DOHH2 (cell line): ENCODE measurements around the gene IRF7.

Experiments used
- H3F3A ChIP-seq: fragments of 200-600 bp; sonication (generic), shearing (Covaris generic); 2 replicates; pipeline ENCODE4 v1.6.0; 2016; ENCODE audit warnings: antibody characterized with exemption, mild to moderate bottlenecking; ENCODE audit not compliant: control insufficient read depth, insufficient read depth
- H3K27ac ChIP-seq: fragments of 200-600 bp; sonication (generic); 2 replicates; pipeline ENCODE4 v1.5.1; 2014; ENCODE audit warnings: low read depth, mild to moderate bottlenecking, low read length, moderate library complexity
- H3K27me3 ChIP-seq: fragments of 200-600 bp; sonication (generic); 2 replicates; pipeline ENCODE4 v1.6.1; 2014; ENCODE audit warnings: mild to moderate bottlenecking, low read length, mixed read lengths; ENCODE audit not compliant: control insufficient read depth
- H3K36me3 ChIP-seq: fragments of 200-600 bp; sonication (generic); 2 replicates; pipeline ENCODE4 v1.6.1; 2014; ENCODE audit warnings: mild to moderate bottlenecking, low read length, moderate library complexity, mixed read lengths; ENCODE audit not compliant: control insufficient read depth
- H3K4me1 ChIP-seq: fragments of 200-600 bp; sonication (generic); 2 replicates; pipeline ENCODE4 v1.6.1; 2014; ENCODE audit warnings: mild to moderate bottlenecking, low read length, mixed read lengths; ENCODE audit not compliant: control insufficient read depth
- H3K4me2 ChIP-seq: fragments of 200-600 bp; sonication (generic); 2 replicates; pipeline ENCODE4 v1.6.0; 2014; ENCODE audit warnings: mild to moderate bottlenecking, low read length, moderate library complexity
- H3K4me3 ChIP-seq: fragments of 200-600 bp; sonication (generic); 2 replicates; pipeline ENCODE4 v1.5.1; 2014; ENCODE audit warnings: mild to moderate bottlenecking, low read length, mixed read lengths
- H3K79me2 ChIP-seq: fragments of 200-600 bp; sonication (generic); 2 replicates; pipeline ENCODE4 v1.6.1; 2014; ENCODE audit warnings: mild to moderate bottlenecking, low read length, mixed read lengths; ENCODE audit not compliant: control insufficient read depth
- H3K9me2 ChIP-seq: fragments of 200-600 bp; sonication (generic); replicated peaks from 2 replicates; pipeline ENCODE4 v1.6.1; 2014; ENCODE audit warnings: mild to moderate bottlenecking, low read length, mixed read lengths; ENCODE audit not compliant: control insufficient read depth
- H3K9me3 ChIP-seq: fragments of 200-600 bp; sonication (generic); 2 replicates; pipeline ENCODE4 v1.6.1; 2014; ENCODE audit warnings: antibody characterized with exemption, low read length, mixed read lengths; ENCODE audit not compliant: control insufficient read depth, insufficient read depth
- H4K20me1 ChIP-seq: fragments of 200-600 bp; sonication (generic); 2 replicates; pipeline ENCODE4 v1.6.0; 2014; ENCODE audit warnings: low read depth, mild to moderate bottlenecking, antibody characterized with exemption, low read length, moderate library complexity; ENCODE audit not compliant: control insufficient read depth, insufficient read depth
- CTCF ChIP-seq: fragments of 200-600 bp; sonication (generic); IDR thresholded peaks from one replicate; pipeline ENCODE4 v1.5.1; 2014; ENCODE audit warnings: antibody characterized with exemption, mild to moderate bottlenecking, low read depth, low read length; ENCODE audit not compliant: poor library complexity, severe bottlenecking
- EZH2phosphoT487 ChIP-seq: fragments of 200-600 bp; sonication (generic); IDR thresholded peaks from 2 replicates; pipeline ENCODE4 v1.6.1; 2017; ENCODE audit warnings: borderline replicate concordance, mild to moderate bottlenecking, antibody characterized with exemption, low read length, moderate library complexity, mixed read lengths

Gene IRF7

GRCh38 chr11:614021-614622 lies 1.6 kb downstream of the IRF7 start:
- no peaks in the 10 kb centered on the region for H3K27me3 ChIP-seq
- H3K27ac ChIP-seq, result no peak overlapping the region
- H3F3A ChIP-seq, result peaks cover 10% of the 10 kb centered on the region; the same call in 1 of the 2 replicates
- H3K4me3 ChIP-seq, result no peak overlapping the region
- peaks cover 31% of the 10 kb centered on the region for H3K4me1 ChIP-seq
- H3K4me2 ChIP-seq, result no peak overlapping the region
- H3K79me2 ChIP-seq, result peaks cover 6% of the 10 kb centered on the region
- no peaks in the 10 kb centered on the region for H3K9me3 ChIP-seq
- peaks cover 48% of the 10 kb centered on the region for H3K36me3 ChIP-seq
- H4K20me1 ChIP-seq, result peaks cover 8% of the 10 kb centered on the region
- TF ChIP-seq CTCF (no peak), EZH2phosphoT487 (no peak)
- no peaks in the 10 kb centered on the region for H3K9me2 ChIP-seq

DNA sequence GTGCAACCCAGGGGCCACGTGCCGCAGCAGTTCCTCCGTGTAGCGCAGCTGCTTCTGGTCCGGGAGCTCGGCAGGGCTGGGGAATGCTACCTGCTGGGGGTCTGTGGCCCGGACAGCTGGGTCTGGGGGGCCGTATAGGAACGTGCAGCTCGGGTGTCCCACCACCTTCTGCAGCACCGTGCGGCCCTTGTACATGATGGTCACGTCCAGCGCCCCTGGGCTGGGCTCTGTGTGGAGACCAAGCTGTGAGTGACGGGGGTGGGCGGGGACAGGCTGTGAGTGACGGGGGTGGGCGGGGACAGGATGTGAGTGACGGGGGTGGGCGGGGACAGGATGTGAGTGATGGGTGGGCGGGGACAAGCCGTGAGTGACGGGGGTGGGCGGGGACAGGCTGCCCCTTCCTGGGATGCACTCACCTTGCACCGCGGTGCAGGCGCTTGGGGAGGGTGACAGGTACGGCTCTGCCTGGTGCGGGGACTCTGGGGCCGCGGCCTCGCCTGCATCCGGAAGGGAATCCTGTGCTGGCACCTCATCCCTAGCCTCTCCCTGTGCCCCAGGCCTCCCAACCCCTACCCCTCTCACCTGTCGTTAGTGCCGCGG lies 2.3 kb downstream of the IRF7 start:
- H3K27ac ChIP-seq, result no peak overlapping the region
- peaks cover 31% of the 10 kb centered on the region for H3K4me1 ChIP-seq

DNA sequence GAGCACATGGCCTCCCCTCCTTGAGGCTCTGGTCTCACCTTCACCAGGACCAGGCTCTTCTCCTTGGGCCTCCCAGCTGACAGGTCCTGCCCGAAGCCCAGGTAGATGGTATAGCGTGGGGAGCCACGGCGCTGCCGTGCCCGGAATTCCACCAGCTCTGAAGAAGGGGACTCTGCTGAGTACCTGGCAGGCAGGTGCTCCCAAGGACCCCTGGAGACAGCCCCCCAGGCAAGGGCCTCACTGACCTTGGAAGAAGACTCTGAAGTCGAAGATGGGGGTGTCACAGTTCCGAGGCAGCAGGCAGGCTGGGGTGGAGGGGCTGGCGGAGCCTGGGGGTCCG lies 2.8 kb downstream of the IRF7 start:
- no peak overlapping the region for H3K27ac ChIP-seq
- no peak overlapping the region for H3K4me2 ChIP-seq
- H4K20me1 ChIP-seq, result peaks cover 8% of the 10 kb centered on the region

More for the DNA sequence above, 2.3 kb downstream of the IRF7 start:
- no peak overlapping the region for H3K4me2 ChIP-seq
- H3K9me2 ChIP-seq, result no peaks in the 10 kb centered on the region
- H4K20me1 ChIP-seq, result peaks cover 8% of the 10 kb centered on the region
- H3K4me3 ChIP-seq, result no peak overlapping the region
- no peak for TF ChIP-seq EZH2phosphoT487
- TF ChIP-seq CTCF, result no peak
- H3K9me3 ChIP-seq, result no peaks in the 10 kb centered on the region
- peaks cover 10% of the 10 kb centered on the region; the same call in 1 of the 2 replicates for H3F3A ChIP-seq
- peaks cover 6% of the 10 kb centered on the region for H3K79me2 ChIP-seq
- no peaks in the 10 kb centered on the region for H3K27me3 ChIP-seq
- peaks cover 54% of the 10 kb centered on the region for H3K36me3 ChIP-seq

More for the DNA sequence above, 2.8 kb downstream of the IRF7 start:
- TF ChIP-seq CTCF (no peak), EZH2phosphoT487 (no peak)
- Histone ChIP-seq H3K36me3 (peaks cover 55% of the 10 kb centered on the region), H3K4me1 (peaks cover 31% of the 10 kb centered on the region), H3F3A (peaks cover 10% of the 10 kb centered on the region; the same call in 1 of the 2 replicates), H3K9me3 (no peaks in the 10 kb centered on the region), H3K79me2 (peaks cover 6% of the 10 kb centered on the region), H3K27me3 (no peaks in the 10 kb centered on the region), H3K4me3 (no peak overlapping the region), H3K9me2 (no peaks in the 10 kb centered on the region)
